ENCODE results near the gene NFIC. TPM values are rescaled to one million over a fixed set of nuclear protein-coding genes. Genes with fewer than 3 reads are reported as not detected.
A peak's percentile ranks its signal among the peaks of the same experiment; 100 is the strongest.

The NFIC gene
- polyA plus RNA-seq, 4 donors: 4.5 to 37.9 (median 8.2) TPM

DNA sequence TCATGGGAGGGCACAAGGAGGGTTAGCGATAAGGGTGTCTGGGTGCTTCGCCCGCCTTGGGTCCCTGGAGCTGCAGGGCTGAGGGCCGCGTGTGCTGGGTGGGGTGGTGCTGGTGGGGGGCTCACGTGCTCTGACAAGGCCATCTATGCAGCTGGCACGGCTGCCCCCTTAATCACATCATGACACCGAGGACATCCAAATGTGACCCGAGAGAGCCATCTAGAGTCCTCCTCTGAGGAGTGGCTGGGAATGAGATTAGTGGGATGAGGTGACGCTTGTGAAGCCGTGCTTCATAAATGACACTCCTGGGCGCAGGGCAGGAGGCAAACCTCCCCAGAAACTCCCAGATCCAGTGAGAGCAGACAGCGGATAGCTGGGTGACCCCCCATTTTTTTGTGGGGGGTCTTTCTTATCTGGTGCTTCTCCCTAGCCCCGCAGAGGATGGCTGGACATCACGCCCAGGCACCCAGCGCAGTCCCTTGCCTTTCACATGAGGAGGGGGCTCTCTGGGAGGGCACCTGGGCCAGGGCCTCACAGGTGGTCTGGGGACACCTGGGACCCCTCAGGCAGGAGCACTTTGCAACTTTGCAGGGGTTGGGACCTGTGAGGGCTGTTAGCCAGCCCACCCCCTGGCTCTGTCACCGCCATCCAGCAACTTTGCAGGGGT lies 146.3 kb downstream of the NFIC start:
- Histone ChIP-seq H3K4me3 (ENCODE audit: low read depth in 1 of 3, low read length in 3 of 3) (no peak overlapping the region), H3K27me3 (ENCODE audit: control insufficient read depth in 3 of 3, insufficient read depth in 3 of 3, low read length in 3 of 3) (no peaks in the 10 kb centered on the region), H3K27ac (ENCODE audit: low read depth in 1 of 3, low read length in 2 of 3) (no peak overlapping the region), H3K9me3 (ENCODE audit: control insufficient read depth in 2 of 2, insufficient read depth in 1 of 2, low read depth in 1 of 2, low read length in 1 of 2) (no peaks in the 10 kb centered on the region), H3K36me3 (ENCODE audit: control insufficient read depth in 3 of 3, insufficient read depth in 2 of 3, low read depth in 1 of 3, low read length in 3 of 3) (peaks cover 2 to 85% (median 2%) of the 10 kb centered on the region in 3 donors), H3K4me1 (ENCODE audit: control insufficient read depth in 3 of 3, insufficient read depth in 2 of 3, low read depth in 1 of 3, low read length in 2 of 3) (peaks cover 0 to 11% (median 4%) of the 10 kb centered on the region in 3 donors)
- WGBS, 3 donors: 86 to 89% (median 89%) methylated on average over 17 of the region's 17 CpGs
- DNase-seq (no peak), FAIRE-seq (no peak)

DNA sequence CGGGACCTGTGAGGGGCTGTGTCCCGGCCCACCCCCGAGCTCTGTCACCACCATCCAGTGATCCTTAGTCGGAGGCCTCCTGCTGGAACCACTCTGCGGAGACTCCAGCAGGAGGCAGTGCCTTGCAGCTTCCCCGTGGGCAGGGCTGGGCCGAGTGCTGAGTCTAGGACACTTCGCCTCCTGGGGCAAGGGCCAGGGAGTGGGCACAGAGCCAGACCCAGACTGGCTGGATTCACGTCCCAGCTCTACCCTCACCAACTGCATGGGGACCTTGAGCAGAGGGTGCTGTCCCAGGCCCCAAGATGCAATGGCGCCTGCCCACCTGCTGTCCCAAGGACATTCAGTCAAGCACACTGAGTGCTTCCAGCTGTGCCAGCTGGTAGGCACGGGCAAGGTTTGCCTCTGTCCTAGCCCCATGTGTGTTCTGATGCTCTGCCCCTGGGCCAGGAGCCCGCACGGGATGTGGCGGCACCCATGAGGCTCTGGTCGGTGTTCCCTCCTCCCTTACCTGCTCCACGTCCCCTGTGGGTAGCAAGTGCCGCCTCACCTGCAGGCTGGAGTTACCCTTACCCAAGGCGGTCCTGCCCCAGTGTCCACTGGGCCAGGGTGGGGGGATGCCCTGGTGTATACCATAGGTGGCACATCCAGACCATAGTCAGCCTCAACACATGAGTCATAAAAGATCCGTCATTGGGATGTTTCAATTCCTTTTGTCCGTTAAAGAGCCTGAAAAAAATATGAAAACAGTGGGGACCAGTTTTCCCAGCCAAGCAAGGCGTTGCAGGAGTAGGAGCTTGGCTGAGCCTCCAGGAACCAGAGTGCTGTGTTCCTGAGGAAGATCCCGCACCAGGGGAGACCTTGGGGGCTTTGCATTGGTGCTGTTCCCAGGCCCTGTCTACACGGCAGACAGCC lies 147.1 kb downstream of the NFIC start:
- Histone ChIP-seq H3K27ac (ENCODE audit: low read depth in 1 of 3, low read length in 2 of 3) (no peak overlapping the region), H3K9me3 (ENCODE audit: control insufficient read depth in 2 of 2, insufficient read depth in 1 of 2, low read depth in 1 of 2, low read length in 1 of 2) (no peaks in the 10 kb centered on the region), H3K4me1 (ENCODE audit: control insufficient read depth in 3 of 3, insufficient read depth in 2 of 3, low read depth in 1 of 3, low read length in 2 of 3) (peaks cover 0 to 6% (median 4%) of the 10 kb centered on the region in 3 donors), H3K36me3 (ENCODE audit: control insufficient read depth in 3 of 3, insufficient read depth in 2 of 3, low read depth in 1 of 3, low read length in 3 of 3) (peaks cover 2 to 87% (median 2%) of the 10 kb centered on the region in 3 donors), H3K27me3 (ENCODE audit: control insufficient read depth in 3 of 3, insufficient read depth in 3 of 3, low read length in 3 of 3) (no peaks in the 10 kb centered on the region), H3K4me3 (ENCODE audit: low read depth in 1 of 3, low read length in 3 of 3) (no peak overlapping the region)
- WGBS, 3 donors: 69 to 81% (median 77%) methylated on average over 23 of the region's 23 CpGs
- DNase-seq (peak in 1 of 2 donors; percentile 48), FAIRE-seq (no peak)

DNA sequence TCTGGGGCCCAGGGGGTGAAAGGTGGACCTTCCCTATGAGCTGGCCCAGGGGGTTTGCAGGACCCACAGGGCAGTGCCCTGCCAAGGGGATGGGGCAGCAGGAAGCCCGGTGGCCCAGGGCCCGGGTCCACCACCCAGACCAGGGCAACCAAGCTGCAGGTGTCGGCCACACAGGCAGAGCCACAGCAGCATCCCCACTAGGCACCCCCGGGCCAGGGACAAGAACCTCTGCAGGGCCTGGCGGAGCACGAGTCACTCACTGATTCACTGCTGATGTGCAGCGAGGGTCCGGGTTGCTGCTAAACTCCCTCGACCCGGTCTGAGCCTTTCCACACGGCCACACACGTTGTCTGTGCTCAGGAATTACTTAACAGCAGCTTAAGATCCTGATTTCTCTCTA lies 148.5 kb downstream of the NFIC start:
- Histone ChIP-seq H3K27ac (ENCODE audit: low read depth in 1 of 3, low read length in 2 of 3) (no peak overlapping the region), H3K36me3 (ENCODE audit: control insufficient read depth in 3 of 3, insufficient read depth in 2 of 3, low read depth in 1 of 3, low read length in 3 of 3) (peaks cover 0 to 87% (median 2%) of the 10 kb centered on the region in 3 donors), H3K27me3 (ENCODE audit: control insufficient read depth in 3 of 3, insufficient read depth in 3 of 3, low read length in 3 of 3) (no peaks in the 10 kb centered on the region), H3K4me1 (ENCODE audit: control insufficient read depth in 3 of 3, insufficient read depth in 2 of 3, low read depth in 1 of 3, low read length in 2 of 3) (peaks cover 0 to 4% (median 0%) of the 10 kb centered on the region in 3 donors), H3K4me3 (ENCODE audit: low read depth in 1 of 3, low read length in 3 of 3) (no peak overlapping the region), H3K9me3 (ENCODE audit: control insufficient read depth in 2 of 2, insufficient read depth in 1 of 2, low read depth in 1 of 2, low read length in 1 of 2) (no peaks in the 10 kb centered on the region)
- no peak for DNase-seq
- no peak for FAIRE-seq
- WGBS, 3 donors: 89% methylated on average over 10 to 12 of the region's 12 CpGs

DNA sequence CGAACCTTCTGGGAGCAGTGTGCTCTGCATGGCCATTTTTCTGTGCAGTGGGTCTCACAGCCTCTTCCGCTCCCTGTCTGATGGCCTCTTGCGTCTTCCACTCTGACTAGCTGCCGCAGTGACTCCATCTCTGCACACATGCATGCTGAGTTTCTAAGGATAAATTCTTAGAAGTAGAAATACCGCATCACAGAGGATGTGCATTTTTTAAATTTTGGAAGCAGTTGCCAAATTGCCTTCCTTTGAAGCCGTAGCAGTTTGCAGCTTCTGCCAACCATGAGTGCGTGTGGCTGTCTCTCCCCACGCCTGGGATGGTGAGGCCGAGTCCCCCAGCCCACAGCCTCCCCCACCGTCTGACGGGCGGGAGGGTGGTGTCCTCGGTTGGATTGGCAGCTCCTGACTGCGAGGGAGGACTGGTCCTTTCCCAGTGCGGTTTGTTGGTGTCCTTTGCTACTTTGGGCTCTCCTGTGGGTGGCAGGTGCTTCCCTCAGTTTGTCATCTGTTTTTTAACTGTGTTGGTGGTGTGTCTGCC lies 149.6 kb downstream of the NFIC start:
- no peak for DNase-seq
- Histone ChIP-seq H3K27ac (ENCODE audit: low read depth in 1 of 3, low read length in 2 of 3) (no peak overlapping the region), H3K4me1 (ENCODE audit: control insufficient read depth in 3 of 3, insufficient read depth in 2 of 3, low read depth in 1 of 3, low read length in 2 of 3) (peaks cover 0 to 12% (median 0%) of the 10 kb centered on the region in 3 donors), H3K4me3 (ENCODE audit: low read depth in 1 of 3, low read length in 3 of 3) (no peak overlapping the region), H3K36me3 (ENCODE audit: control insufficient read depth in 3 of 3, insufficient read depth in 2 of 3, low read depth in 1 of 3, low read length in 3 of 3) (peaks cover 0 to 85% (median 2%) of the 10 kb centered on the region in 3 donors), H3K9me3 (ENCODE audit: control insufficient read depth in 2 of 2, insufficient read depth in 1 of 2, low read depth in 1 of 2, low read length in 1 of 2) (no peaks in the 10 kb centered on the region), H3K27me3 (ENCODE audit: control insufficient read depth in 3 of 3, insufficient read depth in 3 of 3, low read length in 3 of 3) (no peaks in the 10 kb centered on the region)
- 75 to 81% (median 78%) methylated on average over 15 of the region's 15 CpGs for WGBS, 3 donors
- no peak for FAIRE-seq

DNA sequence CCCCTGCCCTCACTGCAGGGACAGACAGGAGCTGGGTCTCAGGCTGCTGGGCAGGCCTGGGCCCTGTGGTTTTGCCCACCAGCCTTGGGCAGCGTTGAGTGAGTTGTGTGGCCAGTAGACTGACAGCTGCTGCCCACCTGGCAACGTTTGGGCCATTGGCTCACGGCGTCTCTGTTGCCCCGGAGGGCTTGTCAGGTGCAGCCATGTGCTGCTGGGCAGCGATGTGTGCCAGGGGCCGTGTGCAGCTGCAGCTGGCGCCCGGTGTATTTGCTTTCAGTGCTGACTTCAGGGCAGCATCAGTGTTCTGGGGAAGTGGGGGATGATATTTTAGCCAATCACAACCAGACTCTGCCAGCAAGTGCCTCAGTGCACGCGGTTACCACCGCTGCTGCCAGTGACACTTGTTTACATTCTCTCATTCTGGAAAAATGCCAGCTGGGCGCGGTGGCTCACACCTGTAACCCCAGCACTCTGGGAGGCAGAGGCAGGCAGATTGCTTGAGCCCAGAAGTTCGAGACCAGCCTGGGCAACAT lies 150.4 kb downstream of the NFIC start:
- Histone ChIP-seq H3K4me1 (ENCODE audit: control insufficient read depth in 3 of 3, insufficient read depth in 2 of 3, low read depth in 1 of 3, low read length in 2 of 3) (peaks cover 0 to 12% (median 0%) of the 10 kb centered on the region in 3 donors), H3K9me3 (ENCODE audit: control insufficient read depth in 2 of 2, insufficient read depth in 1 of 2, low read depth in 1 of 2, low read length in 1 of 2) (no peaks in the 10 kb centered on the region), H3K27ac (ENCODE audit: low read depth in 1 of 3, low read length in 2 of 3) (no peak overlapping the region), H3K36me3 (ENCODE audit: control insufficient read depth in 3 of 3, insufficient read depth in 2 of 3, low read depth in 1 of 3, low read length in 3 of 3) (peaks cover 0 to 78% (median 2%) of the 10 kb centered on the region in 3 donors), H3K4me3 (ENCODE audit: low read depth in 1 of 3, low read length in 3 of 3) (no peak overlapping the region), H3K27me3 (ENCODE audit: control insufficient read depth in 3 of 3, insufficient read depth in 3 of 3, low read length in 3 of 3) (no peaks in the 10 kb centered on the region)
- peak in 1 of 2 donors; percentile 72 for DNase-seq
- no peak for FAIRE-seq
- 30 to 55% (median 36%) methylated on average over 15 of the region's 15 CpGs for WGBS, 3 donors

DNA sequence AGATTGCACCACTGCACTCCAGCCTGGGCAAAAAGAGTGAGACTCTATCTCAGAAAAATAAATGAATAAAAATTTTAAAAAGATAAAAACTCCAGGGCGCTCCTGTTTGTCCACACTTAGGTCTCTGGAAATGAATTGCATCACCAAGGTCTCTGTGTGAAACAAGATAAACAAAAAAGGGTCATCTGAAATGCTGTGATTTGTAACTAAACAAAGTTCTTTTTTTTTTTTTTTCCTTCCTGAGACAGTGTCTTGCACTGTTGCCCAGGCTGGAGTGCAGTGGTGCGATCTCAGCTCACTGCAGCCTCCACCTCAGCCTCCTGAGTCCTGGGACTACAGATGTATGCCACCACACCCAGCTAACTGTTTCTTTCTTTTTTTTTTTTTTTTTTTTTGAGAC lies 151.3 kb downstream of the NFIC start:
- no peak overlapping the region for H3K4me3 ChIP-seq (ENCODE audit: low read depth in 1 of 3, low read length in 3 of 3)
- H3K4me1 ChIP-seq (ENCODE audit: control insufficient read depth in 3 of 3, insufficient read depth in 2 of 3, low read depth in 1 of 3, low read length in 2 of 3): peaks cover 0 to 12% (median 0%) of the 10 kb centered on the region in 3 donors
- 77 to 89% (median 82%) methylated on average over 2 of the region's 2 CpGs for WGBS, 3 donors
- H3K9me3 ChIP-seq (ENCODE audit: control insufficient read depth in 2 of 2, insufficient read depth in 1 of 2, low read depth in 1 of 2, low read length in 1 of 2): no peaks in the 10 kb centered on the region
- no peak overlapping the region for H3K27ac ChIP-seq (ENCODE audit: low read depth in 1 of 3, low read length in 2 of 3)
- H3K36me3 ChIP-seq (ENCODE audit: control insufficient read depth in 3 of 3, insufficient read depth in 2 of 3, low read depth in 1 of 3, low read length in 3 of 3): peaks cover 0 to 78% (median 2%) of the 10 kb centered on the region in 3 donors
- DNase-seq (no peak), FAIRE-seq (no peak)
- H3K27me3 ChIP-seq (ENCODE audit: control insufficient read depth in 3 of 3, insufficient read depth in 3 of 3, low read length in 3 of 3): no peaks in the 10 kb centered on the region

DNA sequence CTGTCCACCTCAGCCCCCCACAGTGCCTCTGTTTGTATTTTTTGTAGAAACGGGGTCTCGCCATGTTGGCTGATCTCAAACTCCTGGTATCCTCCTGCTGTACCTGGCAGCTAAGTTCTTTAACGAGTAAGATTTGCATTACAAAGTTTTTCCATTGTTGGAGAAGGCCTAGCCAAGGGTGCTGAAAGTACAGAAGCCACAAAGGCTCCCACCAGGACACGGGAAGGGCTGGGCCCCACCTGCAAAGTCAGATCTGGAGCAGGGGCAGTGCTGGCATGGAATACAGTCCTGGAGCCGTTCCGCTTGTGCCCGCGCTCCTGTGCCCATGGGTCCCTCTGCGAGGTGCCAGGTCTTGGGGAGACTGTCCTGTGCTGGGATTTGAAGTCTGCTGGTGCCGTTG lies 151.9 kb downstream of the NFIC start:
- H3K27me3 ChIP-seq (ENCODE audit: control insufficient read depth in 3 of 3, insufficient read depth in 3 of 3, low read length in 3 of 3): no peaks in the 10 kb centered on the region
- 85 to 88% (median 87%) methylated on average over 10 of the region's 10 CpGs for WGBS, 3 donors
- peaks cover 0 to 12% (median 0%) of the 10 kb centered on the region in 3 donors for H3K4me1 ChIP-seq (ENCODE audit: control insufficient read depth in 3 of 3, insufficient read depth in 2 of 3, low read depth in 1 of 3, low read length in 2 of 3)
- DNase-seq (no peak), FAIRE-seq (no peak)
- no peak overlapping the region for H3K4me3 ChIP-seq (ENCODE audit: low read depth in 1 of 3, low read length in 3 of 3)
- no peaks in the 10 kb centered on the region for H3K9me3 ChIP-seq (ENCODE audit: control insufficient read depth in 2 of 2, insufficient read depth in 1 of 2, low read depth in 1 of 2, low read length in 1 of 2)
- H3K27ac ChIP-seq (ENCODE audit: low read depth in 1 of 3, low read length in 2 of 3): no peak overlapping the region
- peaks cover under 1 to 79% (median 4%) of the 10 kb centered on the region in 3 donors for H3K36me3 ChIP-seq (ENCODE audit: control insufficient read depth in 3 of 3, insufficient read depth in 2 of 3, low read depth in 1 of 3, low read length in 3 of 3)

DNA sequence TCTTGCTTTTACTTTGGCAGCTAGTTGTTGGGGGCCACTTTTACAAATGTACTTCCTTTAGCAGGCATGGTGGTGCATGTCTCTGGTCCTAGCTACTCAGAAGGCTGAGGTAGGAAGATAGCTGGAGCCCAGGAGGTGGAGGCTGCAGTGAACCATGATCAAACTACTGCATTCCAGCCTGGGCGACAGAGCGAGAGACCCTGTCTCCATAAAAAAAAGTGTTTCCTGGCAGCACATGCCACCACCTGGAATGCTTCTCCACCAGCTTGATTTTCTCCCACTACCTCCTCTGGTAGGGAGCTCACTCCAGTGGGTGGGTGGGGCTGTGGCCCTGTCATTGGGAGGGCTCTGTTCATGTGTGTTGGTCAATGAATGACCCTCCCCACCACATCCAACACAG lies 152.3 kb downstream of the NFIC start:
- FAIRE-seq (no peak), DNase-seq (no peak)
- 88 to 91% (median 88%) methylated on average over 2 of the region's 2 CpGs for WGBS, 3 donors
- Histone ChIP-seq H3K36me3 (ENCODE audit: control insufficient read depth in 3 of 3, insufficient read depth in 2 of 3, low read depth in 1 of 3, low read length in 3 of 3) (peaks cover 4 to 79% (median 4%) of the 10 kb centered on the region in 3 donors), H3K27me3 (ENCODE audit: control insufficient read depth in 3 of 3, insufficient read depth in 3 of 3, low read length in 3 of 3) (no peaks in the 10 kb centered on the region), H3K4me3 (ENCODE audit: low read depth in 1 of 3, low read length in 3 of 3) (no peak overlapping the region), H3K4me1 (ENCODE audit: control insufficient read depth in 3 of 3, insufficient read depth in 2 of 3, low read depth in 1 of 3, low read length in 2 of 3) (peaks cover 0 to 12% (median 0%) of the 10 kb centered on the region in 3 donors), H3K27ac (ENCODE audit: low read depth in 1 of 3, low read length in 2 of 3) (no peak overlapping the region), H3K9me3 (ENCODE audit: control insufficient read depth in 2 of 2, insufficient read depth in 1 of 2, low read depth in 1 of 2, low read length in 1 of 2) (no peaks in the 10 kb centered on the region)
